Endometrial microvascular endothelial cells (primary cell): ENCODE data around the gene SCAF8. TPM values are rescaled to one million over a fixed set of nuclear protein-coding genes. Genes with fewer than 3 reads are reported as not detected.
"Not testable (repeated sequence)": the region's sequence is repeated elsewhere in the genome, so short reads cannot be mapped to it uniquely, and the experiment has no call there.

Experiments
- in situ Hi-C: cut with HindIII; loops from 2 replicates; pipeline ENCODE4 v1.10.0; 2017; ENCODE audit warnings: low sequenced_read_pairs, low pct_unique_long_range_greater_than_20kb; ENCODE audit errors: inconsistent ontology term
- total RNA-seq: library from RNA; depleted of rRNA; stranded (reverse); fragments of >200 nt; gene quantifications from one replicate; pipeline ENCODE4 v1.2.3, GENCODE V29; 2015; ENCODE audit errors: inconsistent ontology term

Gene SCAF8
- total RNA-seq, 1 donor from 2014 or later = 24.3 TPM

DNA sequence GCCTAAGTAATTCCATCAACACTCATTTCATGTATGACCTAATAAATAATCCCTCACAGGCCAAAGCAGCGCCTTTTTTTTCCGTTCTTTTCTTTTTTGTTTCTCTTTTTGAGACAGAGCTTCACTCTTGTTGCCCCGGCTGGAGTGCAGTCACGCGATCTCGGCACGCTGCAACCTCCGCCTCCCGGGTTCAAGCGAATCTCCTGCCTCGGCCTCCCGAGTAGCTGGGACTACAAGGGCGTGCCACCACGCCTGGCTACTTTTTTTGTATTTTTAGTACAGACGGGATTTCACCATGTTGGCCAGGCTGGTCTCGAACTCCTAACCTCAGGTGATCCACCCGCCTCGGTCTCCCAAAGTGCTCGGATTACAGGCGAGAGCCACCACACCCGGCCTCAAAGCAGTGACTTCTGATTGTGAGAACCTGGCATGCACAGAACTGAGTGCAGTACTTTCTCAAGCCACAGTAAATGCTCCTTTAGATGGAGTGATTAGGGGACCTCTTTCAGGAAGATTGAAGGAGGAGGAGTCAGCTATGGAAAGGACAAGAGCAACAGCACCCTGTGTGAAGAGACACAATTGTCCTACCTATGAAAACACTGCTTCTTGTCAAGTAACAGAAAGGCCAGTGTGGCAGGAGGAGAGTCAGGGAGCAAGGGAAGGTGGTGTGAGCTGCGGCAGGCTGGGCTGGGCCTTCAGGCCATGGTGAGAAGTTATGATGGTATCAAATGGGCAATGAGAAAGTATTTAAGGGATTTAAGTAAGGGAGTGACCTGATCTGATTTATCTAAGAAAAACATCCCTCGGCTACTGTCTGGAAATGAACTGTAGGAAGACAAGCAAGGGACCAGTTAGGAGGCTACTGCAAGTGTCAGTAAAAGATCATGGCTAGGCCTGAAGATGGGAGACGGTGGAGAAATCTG lies 1.7 kb upstream of the SCAF8 start:
- in situ Hi-C loops = no loop called here

GRCh38 chr6:154732538-154733182 lies 556 bp upstream of the SCAF8 start:
- in situ Hi-C loops = no loop called here

DNA sequence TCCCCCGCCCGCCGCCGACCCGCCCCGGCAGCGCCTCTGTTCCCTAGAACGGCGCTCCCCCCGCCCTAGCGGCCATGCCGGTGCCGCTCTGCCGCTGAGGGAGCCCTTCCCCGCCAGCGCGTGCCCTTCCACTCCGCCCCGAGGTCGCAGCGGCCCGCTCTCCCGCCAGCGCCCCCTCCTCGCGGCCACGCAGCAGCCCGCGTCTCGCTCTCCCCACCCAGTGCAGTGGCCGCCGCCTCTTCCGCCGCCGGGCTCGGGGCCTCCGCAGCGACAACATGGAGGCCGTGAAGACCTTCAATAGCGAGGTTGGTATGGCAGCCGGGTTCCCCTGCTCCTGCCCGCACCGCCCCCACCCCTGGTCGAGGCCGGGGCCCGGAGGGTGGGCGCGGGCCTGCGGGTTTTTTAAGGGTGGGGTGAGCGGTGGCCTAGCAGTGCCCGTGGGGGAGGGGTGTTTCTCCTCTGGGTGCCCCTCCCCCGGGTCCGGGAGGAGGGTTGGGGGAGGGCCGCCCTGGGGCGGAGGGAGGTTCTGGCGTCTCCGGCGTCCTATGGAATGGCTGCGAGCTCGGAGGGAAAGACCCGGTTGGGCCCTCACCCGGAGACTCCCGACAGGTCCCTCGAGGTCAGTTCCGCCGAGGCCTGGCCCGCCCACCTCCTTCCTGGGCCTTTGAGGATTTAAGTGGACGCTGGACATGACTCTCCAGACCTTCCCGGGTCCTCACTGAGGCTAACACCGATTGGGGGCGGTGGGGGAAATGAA lies 588 bp downstream of the SCAF8 start:
- in situ Hi-C loops = no loop called here

DNA sequence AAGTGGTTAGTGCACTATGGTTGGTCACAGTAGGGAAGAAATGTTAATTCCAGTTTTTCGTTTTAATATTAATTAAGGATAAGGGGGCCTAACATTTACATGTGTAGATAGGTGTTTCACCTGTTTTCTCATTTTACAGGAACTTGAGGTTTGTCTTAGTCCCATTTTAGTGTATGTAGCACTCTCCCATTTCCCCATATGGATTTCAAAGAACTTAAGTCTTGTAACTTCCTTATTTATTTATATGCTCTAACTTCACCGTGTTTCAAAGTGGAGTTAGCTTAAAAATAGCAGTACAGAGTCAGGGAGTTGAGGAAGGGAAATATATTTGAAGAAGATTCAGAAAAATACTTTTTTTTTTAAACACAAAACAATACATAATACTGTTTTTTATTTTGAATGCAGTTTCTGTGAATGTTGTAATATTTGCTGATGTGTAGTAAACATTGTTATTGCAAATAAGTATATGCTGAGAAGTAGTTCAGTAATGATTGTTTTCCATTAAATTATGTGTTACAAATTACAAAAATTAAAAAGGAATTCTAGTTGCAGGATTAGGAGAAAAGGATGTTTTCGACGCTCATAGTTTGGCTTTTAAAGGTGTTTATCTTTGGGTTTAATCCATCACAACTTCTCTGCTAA lies 3.5 kb downstream of the SCAF8 start:
- in situ Hi-C loops = no loop called here

- in situ Hi-C loops = no loop called here
Measured at GRCh38 chr6:154737424-154737823, 4.2 kb downstream of the SCAF8 start.

- in situ Hi-C loops = no loop called here
Measured at GRCh38 chr6:154738551-154738961, 5.3 kb downstream of the SCAF8 start.

DNA sequence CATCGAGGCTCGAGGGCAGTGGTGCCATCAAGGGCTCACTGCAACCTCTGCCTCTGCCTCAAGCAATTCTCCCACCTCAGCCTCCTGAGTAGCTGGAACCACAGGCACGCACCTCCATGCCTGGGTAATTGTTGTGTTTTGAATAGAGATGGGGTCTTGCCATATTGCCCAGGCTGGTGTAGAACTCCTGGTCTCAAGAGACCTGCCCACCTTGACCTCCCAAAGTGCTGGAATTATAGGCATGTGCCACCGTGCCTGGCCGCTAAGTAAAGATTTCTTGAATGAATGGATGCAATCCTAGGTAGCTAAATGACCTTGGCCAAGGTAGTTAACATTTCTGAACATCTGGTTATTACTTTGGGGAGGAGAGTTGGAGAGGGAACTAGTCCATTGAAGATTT lies 7.4 kb downstream of the SCAF8 start:
- in situ Hi-C loops = no loop called here

DNA sequence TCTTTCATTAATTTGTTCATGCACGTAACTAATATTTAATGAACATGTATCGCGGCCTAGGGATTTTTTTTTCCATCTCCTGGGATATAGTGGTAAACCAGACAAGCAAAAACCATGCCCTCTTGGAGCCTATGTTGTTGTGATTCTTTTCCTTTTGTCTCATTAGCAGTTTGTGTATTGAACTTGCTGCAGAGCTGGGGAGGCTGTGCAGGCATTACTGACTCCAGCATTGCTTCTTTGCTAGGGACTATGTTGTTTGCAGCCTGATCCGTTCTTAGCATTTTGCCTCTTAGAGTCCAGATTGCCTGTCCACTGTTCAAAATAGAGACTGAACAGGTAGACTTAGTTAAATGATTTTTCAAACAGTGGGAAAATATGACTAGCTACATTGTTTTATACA lies 9.7 kb downstream of the SCAF8 start:
- in situ Hi-C loops = no loop called here

DNA sequence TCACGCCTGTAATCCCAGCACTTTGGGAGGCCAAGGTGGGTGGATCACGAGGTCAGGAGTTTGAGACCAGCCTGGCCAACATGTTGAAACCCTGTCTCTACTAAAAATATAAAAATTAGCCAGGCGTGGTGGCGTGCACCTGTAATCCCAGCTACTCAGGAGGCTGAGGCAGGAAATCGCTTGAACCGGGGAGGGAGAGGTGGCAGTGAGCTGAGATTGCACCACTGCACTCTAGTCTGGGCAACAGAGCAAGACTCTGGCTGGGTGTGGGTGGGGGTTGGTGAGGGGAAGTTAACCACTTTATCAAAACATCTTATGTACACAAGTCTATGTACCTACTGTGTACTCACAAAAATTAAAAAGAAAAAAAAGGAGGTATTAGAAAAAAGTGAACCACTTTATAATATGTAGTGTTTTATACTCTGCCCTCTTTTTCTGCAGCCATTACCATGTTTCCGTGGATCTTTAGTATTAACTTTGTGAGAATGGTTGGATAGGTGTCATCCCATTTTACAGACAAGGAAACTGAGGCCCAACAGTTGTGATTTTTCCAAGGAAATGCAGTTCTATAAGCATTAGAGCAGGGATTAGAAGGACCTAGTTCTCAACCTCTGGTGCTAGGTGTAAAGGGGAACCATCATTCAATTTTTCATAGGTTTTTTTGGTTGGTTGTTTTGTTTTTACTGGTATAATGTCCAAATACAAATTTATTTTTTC lies 11.0 kb downstream of the SCAF8 start:
- in situ Hi-C loops = not testable (repeated sequence)

DNA sequence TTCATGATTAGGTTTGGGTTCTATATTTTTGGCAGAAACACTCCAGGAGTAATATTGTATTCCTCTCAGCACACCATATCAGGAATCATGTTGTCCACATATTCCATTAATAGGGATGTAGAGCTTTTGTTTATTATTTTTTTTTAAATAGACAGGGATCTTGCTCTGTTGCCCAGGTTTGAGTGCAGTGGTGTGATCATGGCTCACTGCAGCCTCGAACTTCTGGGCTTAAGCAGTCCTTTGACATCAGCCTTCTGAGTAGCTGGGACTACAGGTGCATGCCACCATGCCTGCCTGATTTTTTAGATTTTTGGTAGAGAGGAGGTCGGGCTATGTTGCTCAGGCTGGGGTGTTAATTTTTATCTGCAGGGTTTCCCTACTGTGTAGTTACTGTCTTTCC lies 12.0 kb downstream of the SCAF8 start:
- in situ Hi-C loops = no loop called here

DNA sequence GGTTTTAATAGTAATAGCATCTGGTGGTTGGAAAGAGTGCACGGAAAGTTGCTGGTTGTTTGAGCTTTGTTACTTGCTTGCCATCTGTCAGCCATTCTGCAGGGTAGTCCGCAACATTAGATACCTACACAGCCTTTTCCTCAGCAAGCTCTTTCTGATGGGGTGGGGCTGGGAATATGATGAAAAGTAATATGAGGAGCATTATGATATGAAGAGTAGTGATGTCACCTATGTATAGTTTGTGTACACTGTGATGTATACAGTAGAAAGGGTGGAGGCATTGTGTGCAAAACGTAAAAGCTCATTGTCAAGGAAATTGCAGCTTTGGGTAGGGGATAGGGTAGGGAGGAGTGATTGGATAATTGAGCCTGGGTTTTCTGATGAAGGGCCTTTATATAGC lies 16.1 kb downstream of the SCAF8 start:
- in situ Hi-C loops = no loop called here

DNA sequence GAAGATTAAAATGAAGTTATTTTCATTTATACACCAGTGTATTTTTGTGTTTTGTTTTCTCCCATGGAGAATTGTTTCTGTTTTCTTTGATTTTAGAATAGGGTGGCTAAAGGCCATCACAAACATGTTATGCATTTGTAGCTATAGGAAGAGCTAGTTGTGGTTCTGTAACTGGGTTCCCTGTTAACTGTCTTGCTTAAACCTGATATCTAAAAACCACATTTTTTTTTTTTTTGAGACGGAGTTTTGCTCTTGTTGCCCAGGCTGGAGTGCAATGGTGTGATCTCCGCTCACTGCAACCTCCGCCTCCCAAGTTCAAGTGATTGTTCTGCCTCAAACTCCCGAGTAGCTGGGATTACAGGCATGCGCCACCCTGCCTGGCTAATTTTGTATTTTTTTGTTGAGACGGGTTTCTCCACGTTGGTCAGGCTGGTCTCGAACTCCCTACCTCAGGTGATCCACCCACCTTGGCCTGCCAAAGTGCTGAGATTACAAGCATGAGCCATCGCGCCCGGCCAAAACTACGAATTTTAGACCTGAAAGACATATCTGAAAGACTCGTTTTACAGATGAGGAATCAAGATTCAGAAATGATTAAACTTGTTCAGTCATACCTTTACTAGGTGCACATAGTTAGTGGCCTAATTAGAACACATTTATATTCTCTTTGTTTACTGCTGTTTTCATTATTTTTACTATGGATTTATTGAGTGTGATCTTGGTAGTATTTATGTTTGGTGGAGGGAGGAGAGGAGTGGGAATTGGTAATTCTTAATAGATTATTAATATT lies 18.0 kb downstream of the SCAF8 start:
- in situ Hi-C loops = no loop called here

- in situ Hi-C loops = no loop called here
Measured at GRCh38 chr6:154752022-154752421, 18.8 kb downstream of the SCAF8 start.

- in situ Hi-C loops = no loop called here
Measured at GRCh38 chr6:154754152-154754551, 20.9 kb downstream of the SCAF8 start.

GRCh38 chr6:154757352-154758050 lies 24.3 kb downstream of the SCAF8 start:
- in situ Hi-C loops = no loop called here

- in situ Hi-C loops = no loop called here
Measured at GRCh38 chr6:154758125-154758524, 24.9 kb downstream of the SCAF8 start.

DNA sequence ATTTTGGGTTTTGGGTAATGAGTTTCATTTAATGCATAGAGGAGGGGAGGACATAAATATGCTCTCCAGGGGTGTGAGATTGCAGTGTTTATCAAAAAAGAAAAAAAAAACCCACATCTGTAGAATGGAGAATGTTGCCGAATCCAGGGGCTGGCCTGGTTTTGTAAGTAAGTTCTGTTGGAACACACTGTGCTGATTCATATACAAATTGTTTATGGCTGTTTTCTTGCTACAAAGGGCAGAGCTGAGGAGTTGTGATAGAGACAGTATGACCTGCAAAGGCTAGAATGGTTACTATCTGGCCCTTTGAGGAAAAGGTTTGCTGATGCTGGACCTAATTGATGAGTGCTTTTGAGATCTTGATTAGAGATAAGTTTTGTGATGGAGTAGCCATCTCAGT lies 30.4 kb downstream of the SCAF8 start:
- in situ Hi-C loops = no loop called here
